Stimulated activated naive CD8-positive, alpha-beta T cell treated with anti-CD3 and anti-CD28 coated beads, Interleukin-15, Interleukin-2, amounts not matched to agents 100 U/mL and 50 U/mL, for 24 hours (primary cell): Measurements from ENCODE around the gene LDLRAD4.
A peak's percentile ranks its signal among the peaks of the same experiment; 100 is the strongest.

Source experiments
- ATAC-seq: fragments of 150-1000 bp; cut with Tn5 transposase; one replicate; pipeline ENCODE4 v1.10.0; 2021
- DNase-seq: peaks from one replicate; pipeline ENCODE4 v3.0.0; 2021

Gene LDLRAD4

DNA sequence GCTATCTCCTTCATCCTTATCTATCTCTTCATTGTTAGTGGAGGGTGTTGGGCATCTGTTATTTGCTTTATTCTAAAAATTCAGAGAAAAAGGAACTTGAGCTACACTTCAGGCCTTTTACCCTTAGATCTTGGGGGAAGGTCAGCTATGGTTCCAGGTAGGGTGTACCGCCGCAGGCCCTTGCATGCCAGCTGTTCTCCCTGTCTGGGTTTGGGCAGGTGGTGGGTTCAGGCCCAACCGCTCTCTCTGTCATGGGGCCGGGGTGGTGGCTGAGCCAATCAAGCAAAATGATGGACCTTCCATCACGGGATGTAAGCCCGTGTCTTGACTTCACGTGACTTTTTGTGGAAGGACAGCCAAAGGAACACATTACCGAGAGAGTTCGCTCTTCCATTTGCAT lies 231.1 kb downstream of the LDLRAD4 start:
- ATAC-seq (no peak), DNase-seq (no peak)

GRCh38 chr18:13450289-13451212 lies 232.0 kb downstream of the LDLRAD4 start:
- DNase-seq: no peak
- ATAC-seq: no peak

DNA sequence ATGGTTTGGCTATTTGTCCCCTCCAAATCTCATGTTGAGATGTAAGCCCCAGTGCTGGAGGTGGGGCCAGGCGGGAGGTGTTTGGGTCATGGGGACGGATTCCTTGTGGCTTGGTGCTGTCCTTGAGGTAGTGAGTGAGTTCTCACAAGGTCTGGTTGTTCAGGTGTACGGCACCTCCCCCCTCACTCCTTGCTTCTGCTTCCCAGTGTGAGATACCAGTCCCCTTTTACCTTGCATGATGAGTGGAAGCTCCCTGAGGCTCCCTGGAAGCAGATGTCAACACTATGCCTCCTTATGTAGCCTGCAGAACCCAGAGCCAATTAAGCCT lies 232.6 kb downstream of the LDLRAD4 start:
- ATAC-seq: no peak

DNA sequence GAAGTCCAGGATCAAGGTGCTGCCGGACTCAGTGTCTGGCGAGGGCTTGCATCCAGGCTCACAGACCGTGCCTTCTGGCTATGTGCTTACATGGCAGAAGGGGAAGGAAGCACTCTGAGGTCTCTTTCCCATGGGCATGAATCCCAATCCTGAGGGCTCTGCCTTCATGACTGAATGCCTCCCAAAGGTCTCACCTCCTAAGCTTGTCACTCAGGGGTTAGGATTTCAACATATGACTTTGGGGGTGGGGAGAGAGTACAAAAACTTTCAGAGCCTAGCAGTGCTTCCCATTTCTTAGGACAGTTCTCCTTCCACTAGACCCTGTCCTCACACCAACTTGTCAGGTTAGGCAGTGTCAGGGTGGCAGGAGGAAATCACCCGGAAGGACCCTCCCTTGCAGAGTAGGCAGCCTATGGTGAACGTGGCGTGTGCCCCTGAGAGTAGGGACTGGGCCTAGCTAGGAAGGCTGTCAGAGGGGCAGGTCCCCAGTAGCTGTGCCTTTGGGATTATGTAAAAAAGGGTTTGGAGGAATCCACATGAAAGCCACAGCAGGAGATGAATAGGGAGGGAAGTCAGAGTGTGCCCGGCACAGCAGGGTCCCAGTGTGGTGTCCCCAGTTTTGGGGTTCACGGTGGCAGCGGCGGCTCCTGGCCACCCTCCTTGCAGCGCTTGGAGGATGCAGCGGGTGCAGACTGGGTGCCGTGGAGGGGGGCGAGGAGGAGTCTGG lies 233.3 kb downstream of the LDLRAD4 start:
- DNase-seq (no peak), ATAC-seq (no peak)

More for the DNA sequence above, 232.6 kb downstream of the LDLRAD4 start:
- no peak for DNase-seq

DNA sequence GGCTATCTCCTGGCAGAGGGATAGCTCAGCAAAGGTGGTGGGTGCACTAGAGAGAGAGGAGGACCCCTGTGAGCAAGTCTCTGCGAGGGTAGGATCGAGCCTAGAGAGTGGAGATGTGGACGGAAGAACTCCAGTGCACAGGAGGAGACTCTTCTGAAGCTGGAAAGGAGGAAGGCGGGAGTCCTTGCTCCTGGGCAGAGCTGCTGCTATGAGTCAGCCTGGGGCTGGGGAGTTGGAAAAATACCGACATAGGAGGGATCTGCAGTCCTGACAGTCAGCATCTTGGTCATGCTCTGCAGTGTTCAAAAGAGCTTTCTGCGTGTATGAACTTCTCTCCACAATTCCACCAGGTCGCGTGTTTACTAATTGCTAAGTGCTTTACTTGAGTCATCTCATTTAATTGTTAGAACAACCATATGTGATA lies 233.8 kb downstream of the LDLRAD4 start:
- ATAC-seq (no peak), DNase-seq (no peak)

DNA sequence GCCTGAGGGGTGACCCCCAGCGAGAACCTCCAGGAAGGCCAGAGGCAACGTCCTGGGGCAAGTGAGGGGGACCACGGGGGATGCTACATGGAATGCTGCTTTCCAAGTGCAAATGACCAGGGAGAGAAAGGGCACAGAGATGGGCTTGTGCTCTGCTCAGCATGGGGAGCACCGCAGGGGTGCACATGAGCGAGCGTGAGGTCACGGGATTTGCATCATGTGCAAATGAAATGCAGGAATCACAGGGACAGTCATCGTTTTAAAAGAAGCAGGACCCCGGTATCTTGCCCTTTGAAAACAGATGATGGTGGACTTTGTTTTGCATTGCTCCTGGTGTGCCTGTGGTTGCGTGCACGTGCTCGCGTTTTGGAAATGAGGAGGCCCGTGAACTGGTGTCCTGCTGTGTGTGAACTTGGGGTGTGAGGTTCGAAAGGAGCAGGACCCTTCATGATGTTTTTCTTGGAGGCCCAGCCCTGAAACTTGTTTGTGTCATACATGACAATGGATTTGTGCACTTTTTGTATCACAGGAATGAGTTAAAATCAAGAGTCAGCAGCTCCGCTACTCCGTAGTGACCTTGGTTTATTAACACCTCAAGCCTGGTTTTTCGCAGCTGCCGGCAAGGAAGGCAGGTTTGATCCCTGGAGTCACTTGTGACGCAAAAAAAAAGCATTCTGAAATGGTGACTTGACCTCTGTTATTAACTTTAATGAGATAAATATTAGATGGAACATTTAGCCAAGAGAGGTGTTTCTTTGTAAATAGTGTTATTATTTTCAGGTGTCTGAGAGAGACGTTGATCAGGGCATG lies 234.5 kb downstream of the LDLRAD4 start:
- no peak for ATAC-seq
- DNase-seq: no peak

- DNase-seq: no peak
- ATAC-seq: no peak
Observed at GRCh38 chr18:13453714-13454113, 235.2 kb downstream of the LDLRAD4 start.

- DNase-seq (no peak), ATAC-seq (no peak)
Observed at GRCh38 chr18:13454363-13455150, 236.0 kb downstream of the LDLRAD4 start.

- peak; percentile 26 for ATAC-seq
Observed at GRCh38 chr18:13455471-13455870, 236.9 kb downstream of the LDLRAD4 start.

GRCh38 chr18:13455960-13456481 lies 237.5 kb downstream of the LDLRAD4 start:
- DNase-seq (peak; percentile 55), ATAC-seq (peak; percentile 75)

More at GRCh38 chr18:13455471-13455870, 236.9 kb downstream of the LDLRAD4 start:
- no peak for DNase-seq

- no peak for DNase-seq
- no peak for ATAC-seq
Observed at GRCh38 chr18:13456736-13457271, 238.2 kb downstream of the LDLRAD4 start.

GRCh38 chr18:13457327-13457726 lies 238.8 kb downstream of the LDLRAD4 start:
- ATAC-seq: no peak

GRCh38 chr18:13460946-13461345 lies 242.4 kb downstream of the LDLRAD4 start:
- DNase-seq (no peak), ATAC-seq (no peak)

More at GRCh38 chr18:13457327-13457726, 238.8 kb downstream of the LDLRAD4 start:
- DNase-seq: no peak

GRCh38 chr18:13461469-13461868 lies 242.9 kb downstream of the LDLRAD4 start:
- DNase-seq: no peak
- no peak for ATAC-seq

GRCh38 chr18:13461936-13462335 lies 243.4 kb downstream of the LDLRAD4 start:
- no peak for ATAC-seq
- no peak for DNase-seq

- ATAC-seq (no peak), DNase-seq (no peak)
Observed at GRCh38 chr18:13462686-13463085, 244.1 kb downstream of the LDLRAD4 start.

- ATAC-seq (no peak), DNase-seq (no peak)
Observed at GRCh38 chr18:13463526-13464210, 245.1 kb downstream of the LDLRAD4 start.

- DNase-seq (peak; percentile 79), ATAC-seq (peak; percentile 97)
Observed at GRCh38 chr18:13464432-13465123, 246.0 kb downstream of the LDLRAD4 start.

DNA sequence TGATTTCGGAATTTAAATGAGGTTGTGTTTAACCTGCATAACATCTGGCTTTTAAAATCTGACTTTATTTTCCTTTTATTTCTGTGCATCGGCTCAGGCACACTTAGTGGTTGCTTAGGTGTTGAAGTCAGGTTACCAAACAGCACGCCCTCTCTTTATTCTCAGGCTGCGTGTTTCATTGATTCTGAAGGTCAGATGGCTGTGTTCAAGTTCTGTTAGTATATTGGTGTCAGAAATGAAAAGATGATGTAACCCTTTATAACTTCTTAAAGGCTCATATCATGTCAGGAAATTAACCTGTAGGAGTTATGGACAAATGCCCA lies 246.5 kb downstream of the LDLRAD4 start:
- peak; percentile 33 for ATAC-seq
- DNase-seq: no peak

DNA sequence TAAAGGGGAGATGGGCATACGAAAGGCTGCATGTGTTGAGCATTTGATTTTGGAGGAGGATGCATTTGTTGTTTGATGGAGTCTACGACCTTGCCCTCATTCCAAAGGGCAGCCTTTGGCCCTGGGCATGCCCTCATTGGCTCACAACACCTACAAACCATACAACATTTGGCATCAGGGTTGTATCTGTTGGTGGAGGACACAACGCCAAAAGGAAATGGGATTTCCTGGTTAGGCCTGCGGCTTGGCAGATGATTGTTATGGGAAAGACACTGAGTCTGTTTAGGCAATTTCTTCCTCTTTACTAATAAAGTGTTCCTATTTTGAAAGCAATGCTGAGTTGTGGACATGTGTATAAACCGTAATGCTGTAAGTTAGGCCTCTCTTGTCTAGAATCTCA lies 246.9 kb downstream of the LDLRAD4 start:
- peak; percentile 20 for DNase-seq
- ATAC-seq: no peak
